NCI-H526 treated with DMSO at 0.1 percent for 48 hours (cell line): ENCODE results near the gene HIBADH.

Source experiments
- DNase-seq: peaks from one replicate; lab custom pipeline; 2025; lab: John Stamatoyannopoulos, UW

HIBADH gene

DNA sequence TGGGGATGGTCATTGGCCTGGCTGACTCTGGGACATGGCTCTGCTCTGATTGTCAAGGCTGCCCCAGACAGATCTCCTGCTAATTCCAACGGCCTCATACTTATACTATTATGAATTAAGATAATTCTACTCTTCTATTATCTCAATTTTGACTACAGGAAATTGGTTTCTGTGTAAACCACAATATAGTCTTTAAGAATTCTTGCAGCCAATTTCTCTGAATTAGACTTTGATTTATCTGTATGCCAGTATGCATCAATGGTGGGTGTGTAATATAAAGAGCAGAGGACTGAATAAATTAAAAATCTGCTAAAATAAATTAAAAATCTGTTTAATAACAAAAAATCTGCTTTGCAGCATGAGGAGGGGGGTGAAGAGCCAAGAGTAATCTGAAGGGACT lies 27.0 kb downstream of the HIBADH start:
- DNase-seq, result no peak

DNA sequence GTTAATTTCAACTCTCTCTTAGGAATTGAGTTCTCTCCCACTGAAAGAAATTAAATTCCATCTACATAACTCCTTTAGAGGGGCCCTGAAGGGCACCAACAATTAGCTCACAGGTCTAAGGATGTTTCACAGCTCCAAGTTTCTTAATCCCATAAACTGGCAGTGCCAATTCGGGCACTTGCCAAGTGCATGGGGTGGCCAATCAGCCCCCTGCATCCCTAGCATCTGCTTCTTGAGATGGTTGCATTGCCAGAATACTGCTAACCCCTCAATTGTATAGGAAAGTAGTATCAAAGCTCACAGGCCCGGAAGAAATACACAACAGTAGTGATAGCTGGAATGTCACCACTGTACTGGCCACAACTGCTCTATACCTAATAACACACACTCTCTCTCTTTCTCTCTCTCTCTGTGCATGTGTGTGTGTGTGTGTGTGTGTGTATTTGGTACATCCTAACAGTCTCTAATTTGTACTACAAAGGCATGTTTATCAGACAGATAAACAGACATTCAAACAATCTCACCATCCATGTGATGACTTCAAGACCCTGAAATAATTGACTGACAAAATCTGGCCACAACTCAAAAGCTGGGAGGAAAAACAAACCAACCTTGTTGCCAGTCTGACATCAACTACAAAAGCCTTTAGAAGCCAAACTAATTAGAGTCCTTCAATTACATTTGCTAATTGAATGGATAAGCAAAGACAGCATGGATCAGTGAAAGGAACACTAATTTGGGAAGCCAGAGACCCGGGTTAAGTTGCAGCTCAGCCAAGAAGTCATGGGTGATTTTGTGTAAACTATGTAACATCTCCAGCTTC lies 27.8 kb downstream of the HIBADH start:
- DNase-seq, result no peak

DNA sequence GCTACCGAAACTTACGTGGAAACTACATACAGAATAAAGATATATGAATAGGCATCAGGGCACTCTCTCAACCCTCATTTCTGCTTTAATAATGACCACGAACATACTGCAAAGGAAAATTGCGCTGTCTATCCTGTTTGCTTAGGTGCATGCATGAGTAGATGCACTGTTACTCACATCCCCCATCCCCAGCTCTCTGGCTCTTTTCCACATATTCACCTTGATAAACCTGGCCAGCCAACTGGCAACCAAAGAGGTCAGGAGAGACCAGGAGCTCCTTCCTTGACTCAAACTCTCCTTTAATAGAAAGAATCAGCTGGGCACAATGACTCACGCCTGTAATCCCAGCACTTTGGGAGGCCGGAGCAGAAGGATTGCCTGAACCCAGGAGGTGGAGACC lies 29.6 kb downstream of the HIBADH start:
- DNase-seq, result no peak

DNA sequence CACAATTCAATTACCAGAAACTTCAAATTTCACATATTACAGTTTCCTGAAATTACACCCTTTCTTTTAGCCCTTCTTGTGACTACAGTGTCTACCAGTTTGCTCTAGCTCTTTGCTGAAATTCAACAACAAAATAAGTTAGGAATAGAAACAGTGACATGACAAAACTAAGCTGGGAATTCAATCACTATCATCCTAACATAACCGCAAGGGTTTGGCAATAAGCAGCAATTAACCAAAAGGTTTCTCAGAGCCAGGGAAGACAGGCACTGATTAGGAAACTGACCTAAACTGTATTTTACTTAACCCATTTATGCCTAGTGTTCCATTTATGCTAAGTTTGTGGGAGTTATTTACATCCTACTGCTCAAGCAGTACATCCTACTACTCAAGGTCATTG lies 31.3 kb downstream of the HIBADH start:
- no peak for DNase-seq

DNA sequence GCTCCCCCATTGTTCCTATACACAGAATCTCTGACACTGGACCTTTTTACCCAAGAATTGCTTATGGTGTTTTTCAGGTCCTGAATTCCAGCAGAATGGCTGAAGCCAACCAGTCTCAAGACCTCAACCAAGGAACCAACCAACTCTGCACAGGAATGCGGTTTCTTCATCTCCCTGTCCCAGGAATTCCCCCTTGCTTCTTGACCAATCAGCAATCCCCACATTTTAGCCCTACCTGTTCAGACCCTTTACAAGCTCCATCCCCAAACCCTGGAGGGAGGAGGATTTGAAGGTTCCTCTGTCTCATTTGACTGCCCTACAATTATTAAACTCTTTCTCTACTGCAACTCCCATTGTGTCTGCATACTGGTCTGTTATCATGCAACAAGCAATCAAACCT lies 35.5 kb downstream of the HIBADH start:
- DNase-seq, result no peak

DNA sequence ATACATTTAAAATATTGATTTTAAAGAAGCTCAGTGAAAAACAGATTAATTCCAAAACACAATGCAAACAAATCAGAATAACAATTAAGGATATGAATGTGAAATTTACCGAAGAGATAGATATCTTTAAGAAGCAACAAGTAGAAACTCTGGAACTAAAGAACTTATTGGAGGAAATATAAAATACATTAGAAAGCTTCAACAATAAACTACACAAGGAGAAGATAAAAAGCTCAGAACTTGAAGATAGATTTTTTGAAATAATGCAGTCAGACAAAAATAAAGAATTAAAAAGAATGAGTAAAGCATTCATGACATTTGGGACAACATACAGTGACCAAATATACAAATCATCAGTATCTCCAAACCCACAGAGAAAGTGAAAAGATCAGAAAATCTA lies 43.2 kb downstream of the HIBADH start:
- no peak for DNase-seq

DNA sequence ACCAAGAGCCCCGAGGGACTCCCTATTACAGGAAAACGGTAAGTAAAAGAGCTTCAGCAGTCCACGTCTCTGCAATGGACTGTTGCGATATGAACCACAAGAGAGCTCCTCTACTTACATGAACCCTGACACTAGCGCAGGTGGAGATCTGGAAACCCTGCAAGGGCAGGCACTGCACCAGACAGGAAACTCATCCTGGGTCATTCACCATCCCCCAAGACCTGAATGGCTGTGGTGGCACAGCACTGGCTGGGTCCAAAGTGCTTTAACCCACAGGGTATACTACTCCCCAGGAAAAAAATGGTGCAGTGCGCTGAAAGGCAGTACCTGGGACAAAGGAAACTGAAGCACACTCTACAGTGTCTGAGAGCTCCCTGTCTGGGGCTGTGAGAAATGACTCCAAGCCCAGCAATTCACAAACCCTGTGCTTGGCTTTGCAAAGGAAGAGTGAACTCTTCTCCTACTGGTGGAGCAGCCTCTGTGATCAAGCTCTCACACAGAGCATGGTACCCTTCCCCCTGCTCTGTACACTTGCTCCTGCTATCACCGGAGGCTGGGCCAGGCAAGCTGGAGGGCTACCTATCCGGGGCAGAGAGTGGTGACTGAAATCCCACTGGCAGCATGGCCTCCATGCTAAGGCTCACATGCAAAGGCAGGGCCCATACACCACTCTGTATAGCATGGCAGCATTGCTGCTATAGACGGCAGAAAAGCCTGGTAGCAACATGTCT lies 44.9 kb downstream of the HIBADH start:
- no peak for DNase-seq

DNA sequence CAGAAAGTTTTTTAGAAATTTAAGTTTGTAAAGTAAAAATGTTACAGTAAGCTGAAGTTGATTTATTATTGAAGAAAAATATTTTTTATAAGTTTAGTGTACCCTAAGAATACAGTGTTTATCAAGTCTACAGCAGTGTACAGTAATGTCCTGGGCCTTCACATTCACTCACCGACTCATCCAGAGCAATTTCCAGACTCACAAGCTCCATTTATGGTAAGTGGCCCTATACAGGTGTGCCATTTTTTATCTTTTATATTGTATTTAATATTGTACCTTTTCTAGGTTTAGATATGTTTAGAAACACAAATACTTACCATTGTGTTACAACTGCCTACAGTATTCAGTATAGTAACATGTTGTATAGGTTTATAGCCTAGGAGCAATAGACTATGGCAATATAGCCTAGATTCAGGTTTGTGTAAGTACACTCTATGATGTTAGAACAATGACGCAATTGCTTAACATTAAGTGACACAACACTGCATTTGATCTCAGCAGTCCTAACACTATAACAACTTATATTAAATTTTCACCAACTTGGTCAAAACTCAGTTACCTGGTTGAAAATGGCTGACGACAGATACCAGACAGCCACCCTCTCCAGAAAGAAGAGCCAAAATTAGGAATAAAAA lies 45.7 kb downstream of the HIBADH start:
- DNase-seq, result no peak

DNA sequence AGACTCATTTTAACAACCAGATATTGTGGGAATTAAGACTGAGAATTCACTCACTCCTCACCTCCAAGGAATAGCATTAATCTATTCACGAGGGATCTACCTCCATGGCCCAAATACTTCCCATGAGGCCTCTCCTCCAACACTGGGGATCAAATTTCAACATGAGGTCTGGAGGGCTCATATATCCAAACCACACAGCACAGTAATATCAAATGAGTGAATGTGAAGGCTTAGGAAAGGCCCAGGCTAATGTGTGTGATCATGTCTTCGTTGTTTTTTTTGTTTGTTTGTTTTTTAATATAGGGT lies 46.5 kb downstream of the HIBADH start:
- no peak for DNase-seq

DNA sequence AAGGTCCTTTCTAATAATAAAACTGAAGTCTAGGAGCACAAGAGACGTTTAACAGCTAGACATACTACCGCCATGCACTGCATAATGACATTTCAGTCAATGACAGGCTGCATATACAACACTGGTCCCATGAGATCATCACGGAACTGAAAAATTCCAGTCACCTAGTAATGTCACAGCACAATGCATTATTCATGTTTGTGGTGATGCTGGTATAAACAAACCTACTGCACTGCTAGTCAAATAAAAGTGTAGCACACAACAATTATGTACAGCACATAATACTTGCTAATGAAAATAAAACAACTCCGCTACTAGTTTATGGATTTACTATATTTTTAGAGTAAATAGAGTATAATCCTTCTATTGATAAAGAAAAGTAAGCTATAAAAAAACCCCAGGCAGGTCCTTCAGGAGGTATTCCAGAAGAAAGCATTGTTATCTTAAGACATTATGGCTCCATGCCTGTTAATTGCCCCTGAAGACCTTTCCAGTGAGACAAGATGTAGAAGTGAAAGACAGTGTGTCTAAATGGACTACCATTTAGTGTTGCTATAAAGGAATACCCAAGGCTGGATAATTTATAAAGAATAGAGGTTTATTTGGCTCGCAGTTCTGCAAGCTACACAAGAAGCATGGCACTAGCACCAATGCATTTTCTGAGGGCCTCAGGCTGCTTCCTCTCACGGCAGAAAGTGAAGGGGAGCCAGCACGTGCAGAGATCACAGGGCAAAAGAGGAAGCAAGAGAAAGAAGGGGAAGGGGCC lies 47.1 kb downstream of the HIBADH start:
- DNase-seq, result no peak

DNA sequence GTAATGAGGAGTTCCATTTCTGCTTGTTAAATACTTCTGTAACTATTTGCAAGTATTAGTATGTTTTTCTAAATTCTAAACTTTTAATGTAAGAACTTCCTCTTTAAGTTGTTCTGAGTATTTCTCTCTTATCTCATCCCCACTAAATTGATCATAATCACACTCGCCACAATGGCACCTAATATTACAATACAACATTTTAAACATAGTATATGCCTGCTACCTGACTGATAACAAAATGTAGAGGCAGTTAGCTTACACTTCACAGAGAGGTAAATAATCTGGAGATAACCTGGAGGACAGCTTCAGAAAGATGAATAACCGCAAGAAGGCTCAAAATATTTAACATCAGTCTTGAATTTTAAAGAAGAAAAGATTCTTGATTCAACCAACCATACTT lies 48.6 kb downstream of the HIBADH start:
- DNase-seq, result no peak

DNA sequence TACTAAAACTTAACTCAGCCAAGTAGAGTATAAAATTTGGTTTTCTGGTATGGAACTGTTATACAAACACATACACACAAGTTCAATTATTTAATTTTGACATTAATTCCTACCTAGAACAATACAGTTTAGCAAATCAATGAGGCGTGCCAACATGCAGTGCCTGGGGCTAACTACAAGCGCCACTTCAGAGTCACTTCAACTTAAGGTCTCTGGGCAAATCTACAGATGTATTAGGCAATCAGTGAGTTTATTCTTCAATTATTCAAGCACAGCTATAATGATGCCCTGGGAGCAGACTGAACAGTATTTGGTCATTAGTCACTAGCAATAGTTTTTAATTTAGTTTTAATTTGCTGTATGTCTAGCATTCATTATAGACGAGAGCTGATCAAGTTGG lies 51.6 kb downstream of the HIBADH start:
- DNase-seq, result no peak

DNA sequence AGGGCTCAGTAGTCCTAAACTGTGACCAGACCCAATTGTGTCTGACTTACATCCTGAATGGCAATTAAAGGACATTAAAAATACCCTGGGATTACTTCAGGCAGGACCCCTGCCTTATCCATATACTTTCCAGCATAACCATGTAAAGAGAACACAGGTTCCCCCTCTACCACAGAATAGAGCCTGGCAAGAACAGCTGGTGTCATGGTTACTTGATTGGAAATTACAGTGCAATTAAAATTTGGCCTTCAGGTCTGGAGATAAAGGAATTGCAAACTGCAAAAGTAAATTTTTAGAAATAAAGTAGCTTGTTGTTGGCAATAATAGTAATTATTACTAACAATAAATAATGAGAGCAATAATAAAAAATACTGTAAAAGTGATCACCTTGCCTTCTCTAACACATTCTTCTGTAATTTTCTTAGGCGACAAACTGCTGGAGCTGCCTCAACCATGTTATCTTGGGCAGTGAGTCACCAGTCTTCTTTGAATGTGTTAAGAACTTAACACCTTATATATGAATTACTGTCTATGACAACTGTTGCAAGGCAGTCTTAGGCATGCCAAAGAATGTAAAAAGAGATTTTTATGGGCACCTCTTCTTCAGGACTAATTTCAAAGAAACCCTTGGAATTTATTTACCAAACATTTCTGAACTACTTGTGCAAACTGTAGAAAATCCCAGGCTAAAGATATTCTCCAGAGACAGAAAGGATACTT lies 53.7 kb downstream of the HIBADH start:
- no peak for DNase-seq

DNA sequence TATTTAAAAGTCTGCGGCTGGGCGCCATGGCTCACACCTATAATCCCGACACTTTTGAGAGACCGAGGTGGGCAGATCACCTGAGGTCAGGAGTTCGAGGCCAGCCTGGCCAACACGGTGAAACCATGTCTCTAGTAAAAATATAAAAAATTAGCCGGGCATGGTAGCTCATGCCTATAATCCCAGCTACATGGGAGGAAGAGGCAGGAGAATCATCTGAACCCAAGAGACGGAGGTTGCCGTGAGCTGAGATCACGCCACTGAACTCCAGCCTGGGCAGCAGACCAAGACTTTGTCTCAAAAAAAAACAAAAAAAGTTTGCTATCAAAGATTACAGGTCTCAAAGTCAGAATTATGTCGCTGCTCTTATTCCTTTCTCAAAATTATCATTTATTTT lies 55.5 kb downstream of the HIBADH start:
- no peak for DNase-seq

DNA sequence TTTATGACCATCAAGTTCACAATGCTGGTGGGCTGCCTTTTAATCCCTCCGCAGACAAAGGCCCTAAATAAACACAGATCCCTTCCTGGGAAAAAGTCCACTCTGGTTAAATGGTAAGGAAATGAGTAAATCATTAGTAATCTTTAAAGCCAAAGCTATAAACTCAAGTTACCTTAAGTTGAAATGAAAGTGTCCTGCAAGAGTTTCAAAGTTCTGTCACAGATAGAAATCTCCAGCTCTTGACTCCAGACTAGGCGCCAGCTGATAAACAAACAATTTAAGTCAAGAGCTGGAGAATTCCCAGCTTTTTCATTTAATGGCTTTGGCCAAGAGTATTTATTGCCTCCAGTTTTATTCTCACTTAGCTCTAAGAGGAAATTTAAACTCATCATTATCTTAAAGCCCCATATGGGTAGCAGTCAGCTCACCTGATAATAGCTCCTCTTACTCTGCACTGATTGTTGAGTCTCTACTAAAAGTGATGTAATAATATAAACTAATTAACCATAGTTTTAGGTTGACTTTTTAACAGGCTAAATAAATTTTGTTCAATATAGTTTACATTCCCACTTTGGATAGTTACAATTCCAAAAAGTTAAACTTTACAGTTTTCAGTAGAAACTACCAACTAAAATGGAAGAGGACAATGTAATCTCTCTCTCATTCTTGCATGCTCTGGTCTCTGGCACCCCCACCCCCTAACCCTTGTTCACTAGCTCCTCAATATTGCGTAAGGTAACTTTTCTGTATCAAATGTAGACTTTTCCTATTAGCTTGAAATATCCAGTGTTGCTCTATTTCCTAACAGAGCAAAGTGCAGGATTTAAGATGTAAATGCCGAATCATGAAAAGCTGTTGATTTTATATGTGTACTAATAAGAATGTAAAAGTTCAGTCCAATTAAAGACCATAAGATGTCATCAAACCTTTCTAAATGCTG lies 56.1 kb downstream of the HIBADH start:
- DNase-seq, result no peak

DNA sequence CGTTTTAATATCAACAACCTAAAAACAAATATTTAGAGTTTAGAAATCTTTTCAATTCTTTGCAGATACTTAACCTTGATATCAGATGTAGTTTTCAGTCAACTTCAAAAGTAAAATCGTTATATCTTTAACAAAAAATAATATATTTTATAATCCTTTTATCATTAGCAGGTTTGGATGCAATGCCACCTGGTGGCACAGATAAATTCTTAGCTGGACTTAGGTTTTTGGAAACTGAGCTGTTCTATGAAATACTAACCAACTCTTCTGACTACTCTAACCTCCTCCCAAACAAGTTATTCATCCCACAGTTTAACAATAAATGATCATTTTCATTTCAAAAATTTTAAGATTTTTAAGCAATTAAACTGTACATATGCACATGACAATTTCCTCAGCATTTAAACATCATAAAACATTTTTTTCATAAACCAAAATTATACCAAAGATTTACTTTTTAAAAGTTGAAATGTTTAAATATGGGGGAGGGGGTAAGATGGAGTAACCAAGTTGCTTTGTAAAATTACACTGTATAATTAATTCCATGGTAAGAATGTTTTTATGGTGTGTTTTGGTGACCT lies 56.9 kb downstream of the HIBADH start:
- DNase-seq, result no peak

DNA sequence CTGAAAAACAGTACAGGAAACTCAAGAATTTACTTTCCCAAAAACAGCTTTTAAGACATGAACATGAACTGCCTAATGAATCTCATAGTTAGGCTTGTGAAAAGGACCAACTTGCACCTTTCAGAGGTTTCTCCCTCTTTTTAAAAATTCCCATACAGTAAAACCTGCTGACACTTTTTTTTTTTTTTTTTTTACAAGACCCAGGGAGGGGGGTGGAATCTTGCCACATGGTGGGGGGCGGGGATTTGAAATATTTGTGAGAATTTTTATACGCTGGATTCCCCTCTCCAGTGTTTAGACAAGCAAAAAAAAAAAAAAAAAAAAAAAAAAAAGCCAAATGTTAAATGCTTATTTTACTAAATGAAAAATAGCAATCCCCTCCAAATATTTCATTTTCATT lies 57.4 kb downstream of the HIBADH start:
- DNase-seq, result no peak

DNA sequence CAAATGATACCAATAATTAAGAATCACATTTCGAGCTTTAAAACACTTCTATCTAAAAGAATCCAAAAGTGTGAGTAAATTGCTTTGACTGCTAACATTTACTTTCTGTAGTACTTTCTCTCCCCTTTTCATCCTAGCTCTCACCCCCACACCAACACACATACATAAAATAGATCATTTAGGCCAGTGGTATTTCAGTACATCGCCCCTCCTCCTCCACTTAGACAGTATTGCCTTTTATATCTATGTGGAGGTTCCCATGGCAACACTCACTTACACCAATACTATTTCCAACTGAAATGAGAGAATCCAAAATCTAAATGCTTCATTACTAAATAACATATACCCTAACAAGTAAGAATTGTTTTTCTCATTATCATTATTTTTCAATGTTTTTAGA lies 58.9 kb downstream of the HIBADH start:
- peak; percentile 26 for DNase-seq

DNA sequence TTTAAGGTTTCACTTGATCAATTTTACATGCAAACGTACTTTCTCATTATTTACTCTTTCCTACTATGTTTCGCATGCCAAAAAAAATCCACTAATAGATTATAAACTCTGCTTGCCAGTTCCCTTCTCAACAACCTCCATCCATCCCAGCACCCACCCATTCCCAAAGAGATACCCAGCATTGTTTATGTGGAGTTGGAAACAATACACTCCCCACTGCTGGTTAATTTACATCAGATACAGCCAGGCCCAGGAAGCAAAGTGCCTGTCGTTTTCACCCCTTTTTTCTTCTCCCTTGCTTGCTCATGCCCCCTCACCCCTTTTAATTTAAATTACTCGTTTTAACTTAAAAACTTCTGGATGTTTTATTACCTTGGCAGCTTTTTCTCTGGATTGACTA lies 59.9 kb downstream of the HIBADH start:
- no peak for DNase-seq

DNA sequence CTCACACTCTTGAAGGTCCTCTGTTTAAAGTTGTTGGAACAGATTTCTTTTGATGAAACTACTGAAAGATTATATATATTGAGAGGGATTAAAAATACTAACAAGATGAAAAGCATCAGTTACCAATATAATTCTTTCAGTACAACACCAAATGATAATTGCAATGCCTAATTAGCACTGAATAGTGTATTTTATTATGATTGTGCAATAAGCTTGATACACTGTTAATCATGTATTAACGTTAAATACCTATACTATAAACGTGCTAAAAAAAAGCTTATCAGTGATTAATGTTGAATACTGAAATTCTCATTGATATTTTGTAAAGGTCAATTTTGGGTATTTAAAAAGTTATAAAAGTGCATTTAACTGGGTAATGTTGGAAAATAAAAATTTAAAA lies 61.5 kb downstream of the HIBADH start:
- DNase-seq, result no peak
